Adrenal gland (tissue), 12 donors: ENCODE data around the gene KDM2B. TPM values are rescaled to one million over a fixed set of nuclear protein-coding genes. Genes with fewer than 3 reads are reported as not detected.

Experiments used
- DNase-seq, 7 donors: peaks; one replicate each; pipeline ENCODE4 v3.0.0-alpha.2; 2019 to 2020
- H3K27ac ChIP-seq, 5 donors: fragments of 200-600 bp; sonication (generic) in 4 of 5; 1 replicate in 3 of 5; 2 replicates in 2 of 5; pipeline versions ENCODE4 v1.5.1 to v1.8.0; 2016 to 2020; ENCODE audit warnings: mild to moderate bottlenecking in 1 of 5
- H3K27me3 ChIP-seq: fragments of 200-600 bp; 2 replicates; pipeline ENCODE4 v1.8.0; 2021
- H3K36me3 ChIP-seq, 2 donors: fragments of 200-600 bp; replicated peaks in 1 of 2; 1 replicate in 1 of 2; 2 replicates in 1 of 2; pipeline versions ENCODE4 v1.5.1 to v1.8.0; 2018 to 2022
- H3K4me1 ChIP-seq, 2 donors: fragments of 200-600 bp; replicated peaks in 1 of 2; 1 replicate in 1 of 2; 2 replicates in 1 of 2; pipeline versions ENCODE4 v1.5.1 to v1.8.0; 2018 to 2021
- H3K4me3 ChIP-seq, 4 donors: fragments of 200-600 bp; sonication (generic) in 3 of 4; one replicate each; pipeline ENCODE4 v1.5.1; 2016 to 2018
- H3K9me3 ChIP-seq, 3 donors: fragments of 200-600 bp; sonication (generic) in 1 of 3; replicated peaks in 1 of 3; 1 replicate in 2 of 3; 2 replicates in 1 of 3; pipeline versions ENCODE4 v1.5.1 to v1.8.0; 2016 to 2021
- CTCF ChIP-seq, 6 experiments: fragments of 450-650 bp in 4 of 6; fragments of 200-600 bp in 2 of 6; sonication (generic) in 1 of 6; IDR thresholded peaks; 1 replicate in 5 of 6; 2 replicates in 1 of 6; pipeline versions ENCODE4 v1.5.1 to v1.8.0; 2016 to 2021; ENCODE audit warnings: antibody characterized with exemption in 6 of 6, mild to moderate bottlenecking in 2 of 6, moderate library complexity in 1 of 6
- POLR2A ChIP-seq, 2 donors: fragments of 450-650 bp; IDR thresholded peaks; one replicate each; pipeline ENCODE4 v1.6.1; 2017; ENCODE audit warnings: antibody characterized with exemption in 2 of 2, mild to moderate bottlenecking in 2 of 2, moderate library complexity in 1 of 2
- WGBS, 4 donors: extraction: QIAGEN DNeasy Blood & Tissue Kit in 2 of 4; methylation state at CpG; one replicate each; pipeline versions ENCODE4 v1.1.5 to v1.1.7; 2013 to 2017; 5-methylcytosine and 5-hydroxymethylcytosine counted together
- intact Hi-C, 2 donors: fragments of 100-400 bp; cut with DNase I; formaldehyde crosslinking; loops; one replicate each; pipeline versions ENCODE4 v1.14.1 to v1.15.0; 2022 to 2023
- polyA plus RNA-seq, 3 donors: library from polyadenylated mRNA; stranded (reverse); fragments of 200-250 nt in 2 of 3; fragments of 350-450 nt in 1 of 3; fragmentation: Illumina TruSeq in 1 of 3; extraction: RNeasy Lipid Tissue Mini Kit (QIAGEN cat#74804) in 1 of 3; gene quantifications; one replicate each; pipeline ENCODE4 v1.2.3, GENCODE V29; 2013 to 2014
- total RNA-seq, 9 donors: library from RNA; depleted of rRNA in 4 of 9; stranded (reverse); fragments of >200 nt in 4 of 9; fragments of 120-200 nt in 1 of 9; fragmentation: NEBNext Ultra II Directional in 1 of 9; extraction: Animal tissue kit (Norgen Biotek cat#: 25700) in 1 of 9; gene quantifications; one replicate each; pipeline versions ENCODE4 v1.1.0 to v1.2.4, GENCODE V29; 2013 to 2023
- donor health status: healthy with polysubstance abuse.
- donor health status: Bipolar disorder and iron deficiency.
- donor health status: DM: yes; HTN: yes; CAD: no.
- donor health status: DM: no; HTN: no; CAD: no.
- donor health status: DM: no; HTN: no; CAD: no.
- donor health status: DM: yes; HTN: yes; CAD: no.

KDM2B gene
- total and polyA plus RNA-seq, 12 donors, result 5.0 to 40.6 (median 17.2) TPM

GRCh38 chr12:121519227-121519626 lies 61.6 kb downstream of the KDM2B start:
- no peak for TF ChIP-seq CTCF (IDR thresholded peaks at IDR 0.05)
- TF ChIP-seq POLR2A (IDR thresholded peaks at IDR 0.05), result no peak
- Histone ChIP-seq H3K4me1 (no peaks in the 10 kb centered on the region), H3K36me3 (no peaks in the 10 kb centered on the region), H3K4me3 (no peak overlapping the region), H3K27me3 (no peaks in the 10 kb centered on the region), H3K27ac (no peak overlapping the region), H3K9me3 (no peaks in the 10 kb centered on the region)
- DNase-seq, result no peak
- intact Hi-C loops, result no loop called here

GRCh38 chr12:121518656-121519055 lies 62.2 kb downstream of the KDM2B start:
- intact Hi-C loops, result no loop called here
- no peak for DNase-seq
- Histone ChIP-seq H3K4me1 (no peaks in the 10 kb centered on the region), H3K9me3 (no peaks in the 10 kb centered on the region), H3K36me3 (no peaks in the 10 kb centered on the region), H3K27ac (no peak overlapping the region), H3K4me3 (no peak overlapping the region), H3K27me3 (no peaks in the 10 kb centered on the region)
- 89 to 94% (median 92%) methylated on average over 5 to 10 of the region's 10 CpGs for WGBS, 4 donors
- TF ChIP-seq CTCF (IDR thresholded peaks at IDR 0.05), result no peak
- TF ChIP-seq POLR2A (IDR thresholded peaks at IDR 0.05), result no peak

GRCh38 chr12:121516437-121517011 lies 64.3 kb downstream of the KDM2B start:
- DNase-seq, result no peak
- 89 to 91% (median 90%) methylated on average over 10 of the region's 10 CpGs for WGBS, 4 donors
- Histone ChIP-seq H3K27ac (no peak overlapping the region), H3K27me3 (no peaks in the 10 kb centered on the region), H3K4me1 (no peaks in the 10 kb centered on the region), H3K9me3 (no peaks in the 10 kb centered on the region), H3K4me3 (no peak overlapping the region), H3K36me3 (no peaks in the 10 kb centered on the region)
- TF ChIP-seq POLR2A (IDR thresholded peaks at IDR 0.05) (no peak), CTCF (IDR thresholded peaks at IDR 0.05) (no peak)
- intact Hi-C loops, result no loop called here

GRCh38 chr12:121515615-121516014 lies 65.2 kb downstream of the KDM2B start:
- H3K4me3 ChIP-seq, result no peak overlapping the region
- WGBS, 4 donors, result 60 to 79% (median 68%) methylated on average over 6 to 7 of the region's 7 CpGs
- H3K4me1 ChIP-seq, result no peaks in the 10 kb centered on the region
- no peaks in the 10 kb centered on the region for H3K27me3 ChIP-seq
- H3K27ac ChIP-seq, result no peak overlapping the region
- intact Hi-C loops, result no loop called here
- H3K9me3 ChIP-seq, result no peaks in the 10 kb centered on the region
- TF ChIP-seq CTCF (IDR thresholded peaks at IDR 0.05) (no peak), POLR2A (IDR thresholded peaks at IDR 0.05) (no peak)
- H3K36me3 ChIP-seq, result no peaks in the 10 kb centered on the region
- DNase-seq, result no peak
